Fibroblast of lung (primary cell): ENCODE results near the gene TMEM252. TPM values are rescaled to one million over a fixed set of nuclear protein-coding genes. Genes with fewer than 3 reads are reported as not detected.

ENCODE experiments used
- DNase-seq, 2 donors: peaks; one replicate each; pipeline versions ENCODE4 v3.0.0 to v3.0.0-alpha.2; 2010; ENCODE audit warnings: low read depth in 2 of 2
- H2AFZ ChIP-seq: 2 replicates; pipeline ENCODE4 v1.5.1; 2012; ENCODE audit warnings: low read length, control low read depth, inconsistent platforms
- H3K27ac ChIP-seq: 2 replicates; pipeline ENCODE4 v1.5.1; 2011; ENCODE audit warnings: low read length, control low read depth; ENCODE audit not compliant: insufficient read depth
- H3K27me3 ChIP-seq: 2 replicates; pipeline ENCODE4 v1.5.1; 2011; ENCODE audit warnings: mild to moderate bottlenecking, low read length; ENCODE audit not compliant: control insufficient read depth, insufficient read depth
- H3K36me3 ChIP-seq: 2 replicates; pipeline ENCODE4 v1.5.1; 2011; ENCODE audit warnings: low read length; ENCODE audit not compliant: control insufficient read depth, insufficient read depth
- H3K4me1 ChIP-seq: 2 replicates; pipeline ENCODE4 v1.5.1; 2011; ENCODE audit warnings: low read length; ENCODE audit not compliant: control insufficient read depth, insufficient read depth; ENCODE audit errors: extremely low read depth
- H3K4me2 ChIP-seq: 2 replicates; pipeline ENCODE4 v1.5.1; 2011; ENCODE audit warnings: low read length, control low read depth; ENCODE audit not compliant: insufficient read depth; ENCODE audit errors: extremely low read depth
- H3K4me3 ChIP-seq, 4 experiments: fragments of 200-600 bp in 1 of 4; sonication (generic) in 1 of 4; replicated peaks in 1 of 4; 2 replicates each; pipeline ENCODE4 v1.5.1; 2011 to 2016; ENCODE audit warnings: low read length in 4 of 4, low read depth in 3 of 4, mild to moderate bottlenecking in 3 of 4, control low read depth in 2 of 4, inconsistent platforms in 1 of 4, mixed read lengths in 1 of 4; ENCODE audit not compliant: insufficient read depth in 1 of 4; ENCODE audit errors: control extremely low read depth in 1 of 4
- H3K79me2 ChIP-seq: 2 replicates; pipeline ENCODE4 v1.5.1; 2012; ENCODE audit warnings: mild to moderate bottlenecking, low read length, inconsistent platforms; ENCODE audit not compliant: control insufficient read depth, insufficient read depth
- H3K9ac ChIP-seq: 2 replicates; pipeline ENCODE4 v1.5.1; 2011; ENCODE audit warnings: mild to moderate bottlenecking, low read length, control low read depth; ENCODE audit not compliant: insufficient read depth
- H3K9me3 ChIP-seq: 2 replicates; pipeline ENCODE4 v1.5.1; 2012; ENCODE audit warnings: low read depth, low read length; ENCODE audit not compliant: control insufficient read depth, insufficient read depth
- H4K20me1 ChIP-seq: 2 replicates; pipeline ENCODE4 v1.5.1; 2011; ENCODE audit warnings: low read length; ENCODE audit not compliant: control insufficient read depth, insufficient read depth; ENCODE audit errors: extremely low read depth
- CTCF ChIP-seq, 2 donors: IDR thresholded peaks in 1 of 2; conservative IDR thresholded peaks in 1 of 2; 1 replicate in 1 of 2; 2 replicates in 1 of 2; pipeline ENCODE4 v1.5.1; 2011 to 2012; ENCODE audit warnings: low read length in 2 of 2, control low read depth in 1 of 2, inconsistent platforms in 1 of 2, low read depth in 1 of 2, mild to moderate bottlenecking in 1 of 2
- EZH2 ChIP-seq: IDR thresholded peaks from 2 replicates; pipeline ENCODE4 v1.5.1; 2012; ENCODE audit warnings: low read length, control low read depth, mild to moderate bottlenecking; ENCODE audit errors: missing control alignments
- polyA plus RNA-seq, 2 donors: library from polyadenylated mRNA; depleted of rRNA in 1 of 2; stranded (reverse) in 1 of 2; unstranded in 1 of 2; fragments of >200 nt; gene quantifications; 2 replicates each; pipeline ENCODE4 v1.2.1, GENCODE V29; 2011 to 2012; ENCODE audit warnings: missing spikeins in 1 of 2
- total RNA-seq: library from RNA; depleted of rRNA; stranded (reverse); fragments of >200 nt; gene quantifications from 2 replicates; pipeline ENCODE4 v1.2.1, GENCODE V29; 2014

The TMEM252 gene
- total and polyA plus RNA-seq, 2 donors (not counting 1 experiment from before 2014, with no cell fraction given) = not detected

- H3K4me1 ChIP-seq = peaks cover 15% of the 10 kb centered on the region
- H3K36me3 ChIP-seq = no peaks in the 10 kb centered on the region
- no peak overlapping the region for H3K4me2 ChIP-seq
- no peaks in the 10 kb centered on the region for H3K79me2 ChIP-seq
- no peak overlapping the region for H3K27ac ChIP-seq
- no peak overlapping the region for H3K9ac ChIP-seq
- H4K20me1 ChIP-seq = no peaks in the 10 kb centered on the region
- no peak overlapping the region for H3K4me3 ChIP-seq
- TF ChIP-seq EZH2 (no peak), CTCF (conservative IDR thresholded peaks at IDR 0.05 in 1 of 2, IDR thresholded peaks at IDR 0.05 in 1 of 2; ENCODE audit: low read depth in 1 of 2, low read length in 2 of 2) (no peak)
- H2AFZ ChIP-seq = no peak overlapping the region
- no peaks in the 10 kb centered on the region for H3K27me3 ChIP-seq
- no peak for DNase-seq
- H3K9me3 ChIP-seq = no peaks in the 10 kb centered on the region
These were observed 14.9 kb upstream of the TMEM252 start for GRCh38 chr9:68555437-68556150.

GRCh38 chr9:68552700-68553476, 12.2 kb upstream of the TMEM252 start:
- Histone ChIP-seq H3K27me3 (no peaks in the 10 kb centered on the region), H3K9ac (no peak overlapping the region), H3K9me3 (no peaks in the 10 kb centered on the region), H4K20me1 (no peaks in the 10 kb centered on the region), H2AFZ (no peak overlapping the region), H3K4me2 (no peak overlapping the region), H3K4me1 (peaks cover 5% of the 10 kb centered on the region), H3K36me3 (no peaks in the 10 kb centered on the region), H3K79me2 (no peaks in the 10 kb centered on the region), H3K27ac (peak overlapping the region; percentile 42), H3K4me3 (no peak overlapping the region)
- no peak for TF ChIP-seq CTCF (conservative IDR thresholded peaks at IDR 0.05 in 1 of 2, IDR thresholded peaks at IDR 0.05 in 1 of 2; ENCODE audit: low read depth in 1 of 2, low read length in 2 of 2)
- TF ChIP-seq EZH2 = no peak
- DNase-seq = peak; percentile 29 to 92

GRCh38 chr9:68551191-68551590, 10.5 kb upstream of the TMEM252 start:
- Histone ChIP-seq H3K9ac (no peak overlapping the region), H3K27me3 (no peaks in the 10 kb centered on the region), H3K27ac (no peak overlapping the region), H3K36me3 (no peaks in the 10 kb centered on the region), H3K79me2 (no peaks in the 10 kb centered on the region), H3K9me3 (no peaks in the 10 kb centered on the region), H3K4me2 (no peak overlapping the region), H3K4me1 (peaks cover 5% of the 10 kb centered on the region), H4K20me1 (no peaks in the 10 kb centered on the region), H3K4me3 (no peak overlapping the region), H2AFZ (no peak overlapping the region)
- DNase-seq = no peak
- TF ChIP-seq CTCF (conservative IDR thresholded peaks at IDR 0.05 in 1 of 2, IDR thresholded peaks at IDR 0.05 in 1 of 2; ENCODE audit: low read depth in 1 of 2, low read length in 2 of 2) (no peak), EZH2 (no peak)
